Suprapubic skin (tissue), 3 donors: ENCODE results near the gene WFDC1.

Experiments
- CTCF ChIP-seq, 2 donors: fragments of 200-600 bp in 1 of 2; fragments of 450-650 bp in 1 of 2; sonication (generic) in 1 of 2; IDR thresholded peaks; one replicate each; pipeline ENCODE4 v1.5.1; 2016 to 2019; ENCODE audit warnings: antibody characterized with exemption in 2 of 2, mild to moderate bottlenecking in 1 of 2, moderate library complexity in 1 of 2
- EP300 ChIP-seq: sonication (generic); formaldehyde crosslinking; IDR thresholded peaks from one replicate; pipeline ENCODE4 v1.6.1; 2017; ENCODE audit warnings: antibody characterized with exemption
- POLR2A ChIP-seq, 2 donors: fragments of 450-650 bp; IDR thresholded peaks; one replicate each; pipeline ENCODE4 v1.6.1; 2017; ENCODE audit warnings: antibody characterized with exemption in 2 of 2, mild to moderate bottlenecking in 2 of 2, moderate library complexity in 2 of 2

GRCh38 chr16:84255050-84255810, 39.4 kb upstream of the WFDC1 start:
- TF ChIP-seq CTCF (IDR thresholded peaks at IDR 0.05) (no peak), POLR2A (IDR thresholded peaks at IDR 0.05) (no peak), EP300 (no peak)
